PFSK-1 (cell line): ENCODE data around the gene DMPK.

Experiments used
- FOXP2 ChIP-seq: optimal IDR thresholded peaks from 2 replicates; pipeline ENCODE3; 2011; ENCODE audit warnings: borderline replicate concordance, control low read depth, inconsistent platforms; ENCODE audit not compliant: insufficient read depth; ENCODE audit errors: extremely low read length, extremely low read depth
- POLR2AphosphoS5 ChIP-seq: IDR thresholded peaks from 2 replicates; pipeline ENCODE4 v1.6.1; 2012; ENCODE audit warnings: low read depth, mild to moderate bottlenecking, control low read depth, low read length, moderate library complexity
- REST ChIP-seq, 2 experiments: IDR thresholded peaks; 2 replicates each; pipeline versions ENCODE4 v1.6.1 to v1.8.0; 2011 to 2012; ENCODE audit warnings: low read depth in 2 of 2, low read length in 2 of 2, control low read depth in 1 of 2, inconsistent platforms in 1 of 2, mild to moderate bottlenecking in 1 of 2, moderate library complexity in 1 of 2; ENCODE audit not compliant: insufficient read depth in 1 of 2
- SIN3A ChIP-seq: IDR thresholded peaks from 2 replicates; pipeline ENCODE4 v1.6.1; 2012; ENCODE audit warnings: mild to moderate bottlenecking, low read length, moderate library complexity, borderline replicate concordance; ENCODE audit not compliant: insufficient read depth
- TAF1 ChIP-seq: IDR thresholded peaks from 2 replicates; pipeline ENCODE4 v1.6.1; 2012; ENCODE audit warnings: low read length, control low read depth, borderline replicate concordance; ENCODE audit not compliant: insufficient read depth

- TF ChIP-seq SIN3A (no peak), REST (IDR thresholded peaks at IDR 0.05; ENCODE audit: insufficient read depth in 1 of 2, low read depth in 2 of 2, low read length in 2 of 2) (no peak), POLR2AphosphoS5 (no peak), TAF1 (no peak), FOXP2 (no peak)
These were observed 52.4 kb downstream of the DMPK start for GRCh38 chr19:45729800-45730290.
